Thoracic aorta (tissue), 2 donors: ENCODE measurements around the gene SENP1. TPM values are rescaled to one million over a fixed set of nuclear protein-coding genes. Genes with fewer than 3 reads are reported as not detected.

Source experiments
- ATAC-seq: fragments of 150-250 bp; one replicate; pipeline ENCODE4 v1.8.0; 2017; ENCODE audit warnings: low read depth; ENCODE audit not compliant: insufficient number of reproducible peaks, low FRiP score
- DNase-seq: peaks from one replicate; pipeline ENCODE4 v3.0.0-alpha.2; 2020; ENCODE audit warnings: low spot score
- H3K27ac ChIP-seq, 2 donors: fragments of 200-600 bp; sonication (generic); 1 replicate in 1 of 2; 2 replicates in 1 of 2; pipeline ENCODE4 v1.5.1; 2016; ENCODE audit warnings: mild to moderate bottlenecking in 2 of 2, moderate library complexity in 2 of 2
- H3K27me3 ChIP-seq: fragments of 200-600 bp; sonication (generic); replicated peaks from 2 replicates; pipeline ENCODE4 v1.6.0; 2016; ENCODE audit warnings: mild to moderate bottlenecking; ENCODE audit not compliant: insufficient read depth
- H3K36me3 ChIP-seq: fragments of 200-600 bp; sonication (generic); one replicate; pipeline ENCODE4 v1.5.1; 2016
- H3K4me1 ChIP-seq, 2 donors: fragments of 200-600 bp; sonication (generic); 1 replicate in 1 of 2; 2 replicates in 1 of 2; pipeline versions ENCODE4 v1.5.1 to v1.6.0; 2016; ENCODE audit warnings: low read depth in 2 of 2, mild to moderate bottlenecking in 1 of 2; ENCODE audit not compliant: control insufficient read depth in 1 of 2
- H3K4me3 ChIP-seq: fragments of 200-600 bp; sonication (generic); 2 replicates; pipeline ENCODE4 v1.5.1; 2016; ENCODE audit warnings: mild to moderate bottlenecking
- H3K9me3 ChIP-seq: fragments of 200-600 bp; sonication (generic); 2 replicates; pipeline ENCODE4 v1.5.1; 2016
- total RNA-seq, 2 donors: library from RNA; depleted of rRNA; stranded (reverse); fragments of >200 nt; gene quantifications; one replicate each; pipeline versions ENCODE4 v1.1.0 to v1.2.3, GENCODE V29; 2016
- TF ChIP-seq, protein P1 (sequence below): fragments of 200-600 bp; sonication (generic); IDR thresholded peaks from one replicate; pipeline ENCODE4 v1.5.1; 2019; ENCODE audit warnings: antibody characterized with exemption

The SENP1 gene
- total RNA-seq, 2 donors from 2014 or later: 23.2 to 24.6 TPM

- Histone ChIP-seq H3K27ac (no peak overlapping the region), H3K4me1 (no peaks in the 10 kb centered on the region), H3K9me3 (no peaks in the 10 kb centered on the region), H3K36me3 (peaks cover 25% of the 10 kb centered on the region), H3K4me3 (no peak overlapping the region), H3K27me3 (no peaks in the 10 kb centered on the region)
- TF ChIP-seq, protein P1, sequence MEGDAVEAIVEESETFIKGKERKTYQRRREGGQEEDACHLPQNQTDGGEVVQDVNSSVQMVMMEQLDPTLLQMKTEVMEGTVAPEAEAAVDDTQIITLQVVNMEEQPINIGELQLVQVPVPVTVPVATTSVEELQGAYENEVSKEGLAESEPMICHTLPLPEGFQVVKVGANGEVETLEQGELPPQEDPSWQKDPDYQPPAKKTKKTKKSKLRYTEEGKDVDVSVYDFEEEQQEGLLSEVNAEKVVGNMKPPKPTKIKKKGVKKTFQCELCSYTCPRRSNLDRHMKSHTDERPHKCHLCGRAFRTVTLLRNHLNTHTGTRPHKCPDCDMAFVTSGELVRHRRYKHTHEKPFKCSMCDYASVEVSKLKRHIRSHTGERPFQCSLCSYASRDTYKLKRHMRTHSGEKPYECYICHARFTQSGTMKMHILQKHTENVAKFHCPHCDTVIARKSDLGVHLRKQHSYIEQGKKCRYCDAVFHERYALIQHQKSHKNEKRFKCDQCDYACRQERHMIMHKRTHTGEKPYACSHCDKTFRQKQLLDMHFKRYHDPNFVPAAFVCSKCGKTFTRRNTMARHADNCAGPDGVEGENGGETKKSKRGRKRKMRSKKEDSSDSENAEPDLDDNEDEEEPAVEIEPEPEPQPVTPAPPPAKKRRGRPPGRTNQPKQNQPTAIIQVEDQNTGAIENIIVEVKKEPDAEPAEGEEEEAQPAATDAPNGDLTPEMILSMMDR: no peak
- ATAC-seq (no peak), DNase-seq (no peak)
Measured at GRCh38 chr12:48045061-48045846, 60.6 kb downstream of the SENP1 start.

GRCh38 chr12:48044396-48044795 lies 61.5 kb downstream of the SENP1 start:
- Histone ChIP-seq H3K9me3 (no peaks in the 10 kb centered on the region), H3K4me1 (no peaks in the 10 kb centered on the region), H3K27me3 (no peaks in the 10 kb centered on the region), H3K4me3 (no peak overlapping the region), H3K36me3 (peaks cover 25% of the 10 kb centered on the region), H3K27ac (no peak overlapping the region)
- TF ChIP-seq, protein P1: no peak
- no peak for DNase-seq
- ATAC-seq: no peak

- Histone ChIP-seq H3K27me3 (no peaks in the 10 kb centered on the region), H3K36me3 (peaks cover 25% of the 10 kb centered on the region), H3K4me1 (no peaks in the 10 kb centered on the region), H3K27ac (no peak overlapping the region), H3K9me3 (no peaks in the 10 kb centered on the region), H3K4me3 (no peak overlapping the region)
- ATAC-seq (no peak), DNase-seq (no peak)
- TF ChIP-seq, protein P1: no peak
Measured at GRCh38 chr12:48043771-48044170, 62.1 kb downstream of the SENP1 start.

DNA sequence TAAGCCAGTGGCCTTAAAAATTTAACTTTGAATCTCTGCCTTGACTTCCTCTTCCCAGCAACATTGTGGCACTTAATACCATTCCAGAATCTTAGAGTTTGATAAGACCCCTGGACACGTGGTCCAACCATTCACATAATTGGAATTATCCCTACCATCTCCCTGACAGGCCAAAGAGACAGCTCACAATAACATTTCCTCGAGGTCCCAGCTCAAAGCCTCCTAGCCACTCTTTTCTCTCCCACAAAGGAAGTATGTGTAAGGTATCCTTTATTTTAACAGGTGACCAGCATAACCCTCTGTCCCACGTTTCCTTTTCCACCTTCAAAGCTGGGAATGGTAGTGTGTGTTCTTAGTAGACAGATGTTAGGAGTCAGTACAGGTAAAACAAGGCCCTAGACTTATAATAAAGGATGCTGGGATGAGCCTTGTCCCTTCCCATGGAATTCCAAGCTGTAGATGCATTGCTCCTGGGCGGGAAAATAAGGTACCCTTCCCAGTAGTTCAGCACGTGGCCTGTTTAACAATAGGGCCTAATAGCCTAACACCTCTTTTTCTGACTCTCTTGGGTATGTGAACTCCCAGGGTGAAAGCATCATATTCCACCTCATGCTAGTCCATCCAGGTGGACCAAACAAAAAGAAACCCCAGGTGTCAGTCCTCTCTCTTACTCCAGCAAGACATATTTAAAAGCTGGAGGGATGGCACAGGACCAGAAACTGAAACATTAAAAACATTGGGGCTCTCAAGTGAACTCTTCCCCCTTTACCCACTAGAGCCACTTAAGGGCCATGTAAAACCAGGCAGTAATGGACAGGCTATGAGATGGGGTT lies 64.1 kb downstream of the SENP1 start:
- TF ChIP-seq, protein P1: no peak
- ATAC-seq: no peak
- Histone ChIP-seq H3K4me1 (no peaks in the 10 kb centered on the region), H3K9me3 (no peaks in the 10 kb centered on the region), H3K27me3 (no peaks in the 10 kb centered on the region), H3K4me3 (no peak overlapping the region), H3K36me3 (peaks cover 13% of the 10 kb centered on the region), H3K27ac (no peak overlapping the region)
- no peak for DNase-seq

DNA sequence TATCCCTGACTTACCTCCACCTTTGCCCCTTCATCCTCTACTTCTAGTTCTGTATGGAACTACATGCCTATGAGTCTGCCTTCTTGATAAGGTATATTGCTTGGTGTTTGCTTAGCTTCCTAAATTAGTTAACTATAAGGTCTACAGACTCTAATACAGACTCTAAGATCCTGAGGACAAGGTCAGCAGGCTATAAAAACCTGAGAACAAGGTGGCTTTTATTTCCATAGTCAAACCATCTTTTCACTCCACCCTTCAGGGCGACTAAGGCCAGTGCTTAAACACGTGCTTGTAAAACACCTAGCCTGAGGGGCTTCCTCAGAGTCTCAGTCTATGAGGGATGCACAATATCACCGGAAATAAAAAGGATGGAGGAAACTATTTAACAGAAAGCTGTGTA lies 65.5 kb downstream of the SENP1 start:
- H3K9me3 ChIP-seq: no peaks in the 10 kb centered on the region
- DNase-seq: no peak

More for the DNA sequence above, 65.5 kb downstream of the SENP1 start:
- Histone ChIP-seq H3K36me3 (peaks cover 6% of the 10 kb centered on the region), H3K27ac (no peak overlapping the region), H3K4me1 (no peaks in the 10 kb centered on the region), H3K27me3 (no peaks in the 10 kb centered on the region), H3K4me3 (no peak overlapping the region)
- ATAC-seq: no peak
- TF ChIP-seq, protein P1: no peak
